D721Med (cell line): ENCODE data around the gene EID2.

Experiments
- DNase-seq: peaks from one replicate; pipeline ENCODE4 v3.0.0; 2011; ENCODE audit warnings: low spot score; ENCODE audit not compliant: insufficient read length
- FAIRE-seq: peaks from 2 replicates; lab custom pipeline; 2011; peaks lifted over from hg19 to GRCh38; lab: Jason Lieb, UNC
- CTCF ChIP-seq: IDR thresholded peaks from 2 replicates; pipeline ENCODE4 v1.5.1; 2012; ENCODE audit warnings: mild to moderate bottlenecking, control low read depth; ENCODE audit not compliant: insufficient read depth; ENCODE audit errors: missing control alignments

Gene EID2, protein sequence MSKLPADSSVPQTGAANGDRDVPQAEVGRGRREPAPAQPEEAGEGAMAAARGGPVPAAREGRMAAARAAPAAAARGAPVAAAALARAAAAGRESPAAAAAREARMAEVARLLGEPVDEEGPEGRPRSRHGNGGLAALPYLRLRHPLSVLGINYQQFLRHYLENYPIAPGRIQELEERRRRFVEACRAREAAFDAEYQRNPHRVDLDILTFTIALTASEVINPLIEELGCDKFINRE

DNA sequence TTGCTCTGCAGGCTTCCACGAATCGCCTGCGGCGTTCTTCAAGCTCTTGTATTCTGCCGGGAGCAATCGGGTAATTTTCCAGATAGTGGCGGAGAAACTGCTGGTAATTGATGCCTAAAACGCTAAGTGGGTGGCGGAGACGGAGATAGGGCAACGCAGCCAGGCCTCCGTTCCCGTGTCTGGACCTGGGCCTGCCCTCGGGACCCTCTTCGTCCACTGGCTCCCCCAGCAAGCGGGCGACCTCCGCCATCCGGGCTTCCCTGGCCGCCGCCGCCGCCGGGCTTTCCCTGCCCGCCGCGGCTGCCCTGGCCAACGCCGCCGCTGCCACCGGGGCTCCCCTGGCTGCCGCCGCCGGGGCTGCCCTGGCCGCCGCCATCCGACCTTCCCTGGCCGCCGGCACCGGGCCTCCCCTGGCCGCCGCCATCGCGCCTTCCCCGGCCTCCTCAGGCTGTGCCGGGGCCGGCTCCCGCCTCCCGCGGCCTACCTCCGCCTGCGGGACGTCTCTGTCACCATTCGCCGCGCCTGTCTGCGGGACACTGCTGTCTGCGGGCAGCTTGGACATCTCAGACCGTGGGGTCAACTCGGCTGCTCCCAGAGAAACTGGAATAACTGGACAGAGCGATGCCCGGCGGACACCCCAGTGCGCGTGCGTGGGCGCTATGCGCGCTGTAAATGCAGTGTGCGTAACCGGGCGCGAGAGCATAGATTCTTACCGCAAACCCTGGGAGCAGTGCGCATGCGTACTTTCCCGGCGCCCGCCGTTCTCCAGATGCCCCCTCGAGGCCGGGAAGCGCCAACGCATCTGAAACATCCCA is at the start of gene EID2:
TSS of gene EID2 (minus strand) at position 644 of the 815 bp plus-strand sequence. CDS start at position 562, 82 bp downstream.
- TF ChIP-seq CTCF, result peak; percentile 83
- DNase-seq, result peak; percentile 93
- no peak for FAIRE-seq

DNA sequence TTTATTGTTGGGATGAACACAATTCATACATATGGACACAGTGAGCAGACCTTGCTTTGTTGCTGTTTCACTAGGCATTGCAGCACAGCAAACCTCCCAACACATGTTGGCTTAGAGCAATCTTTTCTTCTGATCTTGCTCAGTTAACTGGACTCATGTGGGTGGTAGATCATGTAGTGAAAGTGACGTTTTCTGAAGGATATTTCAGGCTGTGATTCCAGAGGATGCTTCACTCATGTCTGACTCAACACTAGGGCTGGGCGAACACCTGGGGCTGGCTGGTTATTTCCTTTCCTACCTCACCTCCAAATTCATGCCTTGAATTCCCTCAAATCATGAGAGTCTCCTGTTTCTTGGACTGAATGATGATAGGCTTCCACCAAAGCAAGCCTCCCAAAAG is 48.1 kb upstream of the EID2 start:
- DNase-seq, result no peak
- no peak for FAIRE-seq
- TF ChIP-seq CTCF, result no peak

DNA sequence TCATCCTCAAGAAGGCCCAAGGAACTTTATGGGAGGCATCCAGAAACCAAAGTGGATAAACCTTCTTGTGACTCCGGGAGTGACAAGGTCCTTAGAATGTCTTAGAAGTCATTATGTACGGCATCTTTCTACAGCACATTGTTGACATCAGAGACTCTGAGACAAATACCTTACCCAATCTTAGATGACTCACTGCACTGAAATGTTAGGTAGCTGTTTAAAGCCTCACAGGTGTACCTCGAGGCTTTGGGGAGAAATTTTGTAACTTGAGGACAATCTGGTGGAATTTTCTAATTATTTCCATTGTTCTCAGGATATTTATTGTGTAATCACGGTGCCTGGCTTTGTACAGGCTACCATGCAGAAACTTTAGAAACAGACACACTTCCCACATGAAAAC is 47.5 kb upstream of the EID2 start:
- FAIRE-seq (no peak), DNase-seq (no peak)
- no peak for TF ChIP-seq CTCF

DNA sequence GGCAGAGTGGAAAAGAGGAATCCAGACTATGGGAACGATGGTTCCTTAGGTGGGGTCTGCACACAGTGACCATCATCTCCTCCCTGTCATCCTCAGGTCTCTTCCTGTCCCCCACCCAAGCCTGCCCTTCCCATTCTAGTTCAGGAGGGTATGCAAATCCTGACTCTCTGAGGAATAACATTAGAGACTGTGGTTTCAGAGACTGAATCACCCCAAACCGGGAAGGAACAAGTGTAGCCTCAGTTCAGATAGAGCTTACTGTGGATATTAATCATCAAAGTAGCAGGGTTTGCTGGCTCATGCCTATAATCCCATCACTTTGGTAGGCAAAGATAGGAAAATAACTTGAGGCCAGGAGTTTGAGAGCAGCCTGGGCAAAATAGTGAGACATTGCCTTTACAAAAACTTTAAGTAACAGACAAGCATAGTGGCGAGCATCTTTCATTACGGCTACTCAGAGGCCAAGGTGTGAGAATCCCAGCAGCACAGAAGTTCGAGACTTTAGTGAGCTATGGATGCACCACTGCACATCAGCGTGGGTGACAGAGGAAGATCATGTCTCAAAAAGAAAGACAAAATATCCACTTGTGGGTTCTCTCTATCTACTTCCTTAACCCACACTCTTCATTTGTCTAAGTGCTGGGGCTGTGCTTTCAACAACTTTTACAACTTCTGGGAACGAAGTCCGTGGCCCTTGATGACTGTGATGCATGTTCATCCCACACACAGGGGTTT is 43.1 kb upstream of the EID2 start:
- TF ChIP-seq CTCF, result no peak
- no peak for DNase-seq
- no peak for FAIRE-seq

DNA sequence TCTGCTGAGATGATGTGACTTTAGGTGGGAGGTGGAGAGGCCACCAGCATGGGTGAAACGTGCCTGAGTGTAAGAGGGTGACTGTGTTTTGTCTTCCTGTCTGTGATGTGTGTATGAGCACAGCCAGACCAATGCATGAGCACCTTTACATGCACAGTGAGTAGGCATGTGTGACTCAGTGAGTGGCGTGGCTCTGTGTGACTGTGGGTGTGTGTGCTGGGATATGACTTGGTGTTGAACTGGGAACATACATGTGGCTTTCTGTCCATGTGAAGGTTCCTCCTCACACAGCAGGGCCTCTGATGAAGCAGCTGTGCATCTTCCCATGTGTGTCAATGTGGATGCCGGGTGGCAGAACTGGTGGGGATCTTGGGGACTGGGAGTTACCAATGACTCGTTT is 42.5 kb upstream of the EID2 start:
- no peak for TF ChIP-seq CTCF
- DNase-seq (no peak), FAIRE-seq (no peak)

- DNase-seq, result no peak
- no peak for FAIRE-seq
- TF ChIP-seq CTCF, result no peak
Observed at GRCh38 chr19:39568604-39569003, 28.6 kb upstream of the EID2 start.

- no peak for TF ChIP-seq CTCF
- DNase-seq (no peak), FAIRE-seq (no peak)
Observed at GRCh38 chr19:39566064-39566463, 26.1 kb upstream of the EID2 start.
